Measurements from ENCODE around the gene GNAQ. TPM values are rescaled to one million over a fixed set of nuclear protein-coding genes. Genes with fewer than 3 reads are reported as not detected.

GNAQ gene
- total and polyA plus RNA-seq, 2 donors from 2014 or later: 16.2 to 83.4 TPM

- TF ChIP-seq CTCF (IDR thresholded peaks at IDR 0.05; ENCODE audit: borderline replicate concordance, extremely low read depth, insufficient read depth): no peak
- no peak overlapping the region for H3K4me3 ChIP-seq (ENCODE audit: low read length in 3 of 3)
- no peaks in the 10 kb centered on the region for H3K27me3 ChIP-seq (ENCODE audit: control insufficient read depth, insufficient read depth, low read length)
- H3K4me1 ChIP-seq (ENCODE audit: control insufficient read depth in 2 of 3, insufficient read depth in 2 of 3, low read depth in 1 of 3, low read length in 3 of 3): peaks cover 0 to 1% (median under 1%) of the 10 kb centered on the region in 3 donors
- DNase-seq: no peak
- H3K9me3 ChIP-seq (ENCODE audit: control insufficient read depth in 2 of 3, insufficient read depth in 1 of 3, low read length in 3 of 3): no peaks in the 10 kb centered on the region
- intact Hi-C loops (cut with DNase I): no loop called here
- H3K9ac ChIP-seq (ENCODE audit: low read length in 3 of 3): no peak overlapping the region
- no peaks in the 10 kb centered on the region for H3K36me3 ChIP-seq (ENCODE audit: control insufficient read depth in 2 of 3, insufficient read depth in 3 of 3, low read length in 3 of 3)
- FAIRE-seq: no peak
- no peak overlapping the region for H3K27ac ChIP-seq (ENCODE audit: low read depth in 2 of 2, low read length in 2 of 2)
These were observed 204.4 kb downstream of the GNAQ start for GRCh38 chr9:77827104-77827784.

GRCh38 chr9:77826621-77827020 is 205.0 kb downstream of the GNAQ start:
- intact Hi-C loops (cut with DNase I): no loop called here
- FAIRE-seq (no peak), DNase-seq (no peak)
- H3K36me3 ChIP-seq (ENCODE audit: control insufficient read depth in 2 of 3, insufficient read depth in 3 of 3, low read length in 3 of 3): no peaks in the 10 kb centered on the region
- no peak overlapping the region for H3K9ac ChIP-seq (ENCODE audit: low read length in 3 of 3)
- no peak overlapping the region for H3K4me3 ChIP-seq (ENCODE audit: low read length in 3 of 3)
- H3K4me1 ChIP-seq (ENCODE audit: control insufficient read depth in 2 of 3, insufficient read depth in 2 of 3, low read depth in 1 of 3, low read length in 3 of 3): peaks cover 0 to 6% (median 5%) of the 10 kb centered on the region in 3 donors
- no peak overlapping the region for H3K27ac ChIP-seq (ENCODE audit: low read depth in 2 of 2, low read length in 2 of 2)
- no peak for TF ChIP-seq CTCF (IDR thresholded peaks at IDR 0.05; ENCODE audit: borderline replicate concordance, extremely low read depth, insufficient read depth)
- H3K27me3 ChIP-seq (ENCODE audit: control insufficient read depth, insufficient read depth, low read length): no peaks in the 10 kb centered on the region
- H3K9me3 ChIP-seq (ENCODE audit: control insufficient read depth in 2 of 3, insufficient read depth in 1 of 3, low read length in 3 of 3): no peaks in the 10 kb centered on the region

DNA sequence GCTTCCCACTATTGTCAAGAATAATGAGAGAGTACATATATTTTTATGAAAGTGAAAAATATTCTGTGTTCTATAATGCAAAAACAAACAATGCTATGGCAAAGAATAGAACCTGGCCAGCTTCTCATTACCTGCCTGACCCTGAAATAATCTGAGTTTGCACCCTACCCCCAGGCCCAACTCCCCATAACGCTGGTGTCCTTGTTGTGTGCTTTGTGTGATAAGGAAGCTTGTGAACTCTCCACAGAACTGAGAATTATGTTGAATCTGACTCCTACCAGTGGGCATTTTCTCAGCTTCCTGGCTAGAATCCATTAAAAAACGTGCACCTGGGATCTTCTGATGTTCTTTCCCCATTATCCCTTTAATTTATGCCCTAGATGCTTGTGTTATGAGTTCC is 205.5 kb downstream of the GNAQ start:
- FAIRE-seq: no peak
- no peak overlapping the region for H3K27ac ChIP-seq (ENCODE audit: low read depth in 2 of 2, low read length in 2 of 2)
- no peak for TF ChIP-seq CTCF (IDR thresholded peaks at IDR 0.05; ENCODE audit: borderline replicate concordance, extremely low read depth, insufficient read depth)
- no peak overlapping the region for H3K4me3 ChIP-seq (ENCODE audit: low read length in 3 of 3)
- H3K4me1 ChIP-seq (ENCODE audit: control insufficient read depth in 2 of 3, insufficient read depth in 2 of 3, low read depth in 1 of 3, low read length in 3 of 3): peaks cover 0 to 6% (median 5%) of the 10 kb centered on the region in 3 donors
- no peak for DNase-seq
- no peak overlapping the region for H3K9ac ChIP-seq (ENCODE audit: low read length in 3 of 3)
- no peaks in the 10 kb centered on the region for H3K9me3 ChIP-seq (ENCODE audit: control insufficient read depth in 2 of 3, insufficient read depth in 1 of 3, low read length in 3 of 3)
- intact Hi-C loops (cut with DNase I): no loop called here
- H3K27me3 ChIP-seq (ENCODE audit: control insufficient read depth, insufficient read depth, low read length): no peaks in the 10 kb centered on the region
- H3K36me3 ChIP-seq (ENCODE audit: control insufficient read depth in 2 of 3, insufficient read depth in 3 of 3, low read length in 3 of 3): no peaks in the 10 kb centered on the region

DNA sequence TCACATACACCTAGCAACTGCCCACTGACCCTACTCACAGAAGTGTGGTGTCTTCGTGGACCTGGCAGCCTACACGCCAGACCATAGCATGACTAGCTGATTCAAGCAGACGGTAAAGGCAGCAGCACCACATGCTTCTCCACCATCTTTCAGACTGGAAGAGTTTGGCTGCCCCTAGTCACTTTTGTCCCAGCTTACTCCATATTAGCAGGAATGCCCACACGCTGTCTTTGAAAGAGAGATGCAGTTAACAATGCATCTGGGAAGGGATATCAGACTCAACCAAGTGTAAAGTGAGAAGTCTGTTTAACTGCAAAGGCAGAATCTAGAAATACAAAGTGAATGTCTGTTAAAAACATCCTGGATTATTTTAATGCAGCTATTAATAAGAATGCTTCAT is 206.2 kb downstream of the GNAQ start:
- DNase-seq (no peak), FAIRE-seq (no peak)
- no peak overlapping the region for H3K27ac ChIP-seq (ENCODE audit: low read depth in 2 of 2, low read length in 2 of 2)
- H3K27me3 ChIP-seq (ENCODE audit: control insufficient read depth, insufficient read depth, low read length): no peaks in the 10 kb centered on the region
- no peak for TF ChIP-seq CTCF (IDR thresholded peaks at IDR 0.05; ENCODE audit: borderline replicate concordance, extremely low read depth, insufficient read depth)
- H3K4me1 ChIP-seq (ENCODE audit: control insufficient read depth in 2 of 3, insufficient read depth in 2 of 3, low read depth in 1 of 3, low read length in 3 of 3): peaks cover 0 to 6% (median 5%) of the 10 kb centered on the region in 3 donors
- H3K4me3 ChIP-seq (ENCODE audit: low read length in 3 of 3): no peak overlapping the region
- H3K9ac ChIP-seq (ENCODE audit: low read length in 3 of 3): no peak overlapping the region
- no peaks in the 10 kb centered on the region for H3K9me3 ChIP-seq (ENCODE audit: control insufficient read depth in 2 of 3, insufficient read depth in 1 of 3, low read length in 3 of 3)
- intact Hi-C loops (cut with DNase I): no loop called here
- H3K36me3 ChIP-seq (ENCODE audit: control insufficient read depth in 2 of 3, insufficient read depth in 3 of 3, low read length in 3 of 3): no peaks in the 10 kb centered on the region
